ENCODE measurements around the gene TIMM22.
"Not testable (repeated sequence)": the region's sequence is repeated elsewhere in the genome, so short reads cannot be mapped to it uniquely, and the experiment has no call there.

GRCh38 chr17:1048516-1049115 lies 51.7 kb downstream of the TIMM22 start:
- TF ChIP-seq CTCF, POLR2A (IDR thresholded peaks at IDR 0.05): not testable (repeated sequence)
